Ascending aorta (tissue), 2 donors: ENCODE measurements around the gene ADGRA1. TPM values are rescaled to one million over a fixed set of nuclear protein-coding genes. Genes with fewer than 3 reads are reported as not detected.
"Not testable (repeated sequence)": the region's sequence is repeated elsewhere in the genome, so short reads cannot be mapped to it uniquely, and the experiment has no call there.

Experiments used
- DNase-seq, 2 donors: peaks; one replicate each; pipeline ENCODE4 v3.0.0-alpha.2; 2019; ENCODE audit warnings: low spot score in 2 of 2
- H3K27ac ChIP-seq, 2 donors: fragments of 200-600 bp; sonication (generic); one replicate each; pipeline ENCODE4 v1.5.1; 2016 to 2017; ENCODE audit warnings: mild to moderate bottlenecking in 1 of 2
- H3K27me3 ChIP-seq: fragments of 200-600 bp; sonication (generic); one replicate; pipeline ENCODE4 v1.5.1; 2017
- H3K36me3 ChIP-seq, 2 donors: fragments of 200-600 bp; sonication (generic); one replicate each; pipeline ENCODE4 v1.5.1; 2016
- H3K4me1 ChIP-seq, 2 donors: fragments of 200-600 bp; sonication (generic); one replicate each; pipeline ENCODE4 v1.5.1; 2016 to 2017; ENCODE audit warnings: mild to moderate bottlenecking in 1 of 2
- H3K4me3 ChIP-seq, 2 donors: fragments of 200-600 bp; sonication (generic); one replicate each; pipeline ENCODE4 v1.5.1; 2016 to 2017; ENCODE audit warnings: mild to moderate bottlenecking in 1 of 2
- H3K9me3 ChIP-seq, 2 donors: fragments of 200-600 bp; sonication (generic); one replicate each; pipeline ENCODE4 v1.5.1; 2016
- CTCF ChIP-seq, 3 experiments: fragments of 200-600 bp in 2 of 3; fragments of 450-650 bp in 1 of 3; sonication (generic) in 2 of 3; IDR thresholded peaks; one replicate each; pipeline ENCODE4 v1.5.1; 2016 to 2019; ENCODE audit warnings: antibody characterized with exemption in 3 of 3, mild to moderate bottlenecking in 1 of 3, moderate library complexity in 1 of 3
- intact Hi-C: fragments of 100-400 bp; cut with DNase I; formaldehyde crosslinking; loops from one replicate; pipeline ENCODE4 v1.15.1; 2023
- total RNA-seq: library from RNA; depleted of rRNA; stranded (reverse); fragments of >200 nt; gene quantifications from one replicate; pipeline ENCODE4 v1.1.0, GENCODE V29; 2016

The ADGRA1 gene
- total RNA-seq, 1 donor from 2014 or later, result not detected

- intact Hi-C loops, result no loop called here
- no peak for TF ChIP-seq CTCF (IDR thresholded peaks at IDR 0.05)
These were observed 18.8 kb downstream of the ADGRA1 start for GRCh38 chr10:133106516-133106915.

GRCh38 chr10:133107442-133107841 is 19.7 kb downstream of the ADGRA1 start:
- no peak for DNase-seq
- Histone ChIP-seq H3K4me3 (no peak overlapping the region), H3K9me3 (peaks cover 14 to 16% of the 10 kb centered on the region in 2 donors), H3K27me3 (no peaks in the 10 kb centered on the region), H3K36me3 (no peaks in the 10 kb centered on the region), H3K27ac (no peak overlapping the region), H3K4me1 (no peaks in the 10 kb centered on the region)
- TF ChIP-seq CTCF (IDR thresholded peaks at IDR 0.05), result no peak
- intact Hi-C loops, result no loop called here

More at GRCh38 chr10:133106516-133106915, 18.8 kb downstream of the ADGRA1 start:
- H3K27ac ChIP-seq, result no peak overlapping the region
- H3K4me1 ChIP-seq, result no peaks in the 10 kb centered on the region
- DNase-seq, result no peak
- H3K36me3 ChIP-seq, result no peaks in the 10 kb centered on the region
- H3K4me3 ChIP-seq, result no peak overlapping the region
- H3K27me3 ChIP-seq, result no peaks in the 10 kb centered on the region
- H3K9me3 ChIP-seq, result peaks cover 14 to 16% of the 10 kb centered on the region in 2 donors

GRCh38 chr10:133109711-133110110 is 22.0 kb downstream of the ADGRA1 start:
- H3K4me1 ChIP-seq, result no peaks in the 10 kb centered on the region
- no peaks in the 10 kb centered on the region for H3K27me3 ChIP-seq
- H3K36me3 ChIP-seq, result no peaks in the 10 kb centered on the region
- H3K4me3 ChIP-seq, result no peak overlapping the region
- peaks cover 14 to 16% of the 10 kb centered on the region in 2 donors for H3K9me3 ChIP-seq
- H3K27ac ChIP-seq, result no peak overlapping the region
- intact Hi-C loops, result no loop called here
- no peak for TF ChIP-seq CTCF (IDR thresholded peaks at IDR 0.05)
- no peak for DNase-seq

GRCh38 chr10:133110133-133110532 is 22.4 kb downstream of the ADGRA1 start:
- DNase-seq, result no peak
- Histone ChIP-seq H3K27me3 (no peaks in the 10 kb centered on the region), H3K27ac (no peak overlapping the region), H3K4me1 (no peaks in the 10 kb centered on the region), H3K36me3 (no peaks in the 10 kb centered on the region), H3K4me3 (no peak overlapping the region), H3K9me3 (peaks cover 14 to 16% of the 10 kb centered on the region in 2 donors)
- intact Hi-C loops, result no loop called here
- TF ChIP-seq CTCF (IDR thresholded peaks at IDR 0.05), result no peak

- intact Hi-C loops, result no loop called here
- TF ChIP-seq CTCF (IDR thresholded peaks at IDR 0.05), result no peak
- no peaks in the 10 kb centered on the region for H3K36me3 ChIP-seq
- no peak for DNase-seq
- H3K4me1 ChIP-seq, result no peaks in the 10 kb centered on the region
- no peak overlapping the region for H3K4me3 ChIP-seq
- no peaks in the 10 kb centered on the region for H3K27me3 ChIP-seq
- peaks cover 14 to 16% of the 10 kb centered on the region in 2 donors for H3K9me3 ChIP-seq
- no peak overlapping the region for H3K27ac ChIP-seq
These were observed 23.0 kb downstream of the ADGRA1 start for GRCh38 chr10:133110609-133111275.

- H3K4me3 ChIP-seq, H3K4me1 ChIP-seq, H3K27me3 ChIP-seq, intact Hi-C loops, H3K27ac ChIP-seq, DNase-seq, H3K36me3 ChIP-seq: not testable (repeated sequence)
- peaks cover 14 to 15% of the 10 kb centered on the region in 2 donors for H3K9me3 ChIP-seq
These were observed 23.9 kb downstream of the ADGRA1 start for GRCh38 chr10:133111640-133112039.
